HepG2 (cell line): ENCODE results near the gene SPRED3.

Experiments
- TOPORS ChIP-seq: sonication (generic); formaldehyde crosslinking; IDR thresholded peaks from 2 replicates; pipeline ENCODE4 v1.8.0; 2023; ENCODE audit warnings: mild to moderate bottlenecking, missing genetic modification reagents
- ZNF569 ChIP-seq: sonication (generic); formaldehyde crosslinking; IDR thresholded peaks from 2 replicates; pipeline ENCODE4 v1.5.0; 2020; ENCODE audit warnings: mild to moderate bottlenecking, missing genetic modification reagents, moderate library complexity, borderline replicate concordance

GRCh38 chr19:38441657-38442348, 53.3 kb downstream of the SPRED3 start:
- TF ChIP-seq TOPORS (CRISPR knock-in tag) (no peak), ZNF569 (CRISPR knock-in tag) (no peak)
